DOHH2 (cell line): Measurements from ENCODE around the gene OBSCN.

Experiments
- H3F3A ChIP-seq: fragments of 200-600 bp; sonication (generic), shearing (Covaris generic); 2 replicates; pipeline ENCODE4 v1.6.0; 2016; ENCODE audit warnings: antibody characterized with exemption, mild to moderate bottlenecking; ENCODE audit not compliant: control insufficient read depth, insufficient read depth
- H3K27ac ChIP-seq: fragments of 200-600 bp; sonication (generic); 2 replicates; pipeline ENCODE4 v1.5.1; 2014; ENCODE audit warnings: low read depth, mild to moderate bottlenecking, low read length, moderate library complexity
- H3K27me3 ChIP-seq: fragments of 200-600 bp; sonication (generic); 2 replicates; pipeline ENCODE4 v1.6.1; 2014; ENCODE audit warnings: mild to moderate bottlenecking, low read length, mixed read lengths; ENCODE audit not compliant: control insufficient read depth
- H3K36me3 ChIP-seq: fragments of 200-600 bp; sonication (generic); 2 replicates; pipeline ENCODE4 v1.6.1; 2014; ENCODE audit warnings: mild to moderate bottlenecking, low read length, moderate library complexity, mixed read lengths; ENCODE audit not compliant: control insufficient read depth
- H3K4me1 ChIP-seq: fragments of 200-600 bp; sonication (generic); 2 replicates; pipeline ENCODE4 v1.6.1; 2014; ENCODE audit warnings: mild to moderate bottlenecking, low read length, mixed read lengths; ENCODE audit not compliant: control insufficient read depth
- H3K4me2 ChIP-seq: fragments of 200-600 bp; sonication (generic); 2 replicates; pipeline ENCODE4 v1.6.0; 2014; ENCODE audit warnings: mild to moderate bottlenecking, low read length, moderate library complexity
- H3K4me3 ChIP-seq: fragments of 200-600 bp; sonication (generic); 2 replicates; pipeline ENCODE4 v1.5.1; 2014; ENCODE audit warnings: mild to moderate bottlenecking, low read length, mixed read lengths
- H3K79me2 ChIP-seq: fragments of 200-600 bp; sonication (generic); 2 replicates; pipeline ENCODE4 v1.6.1; 2014; ENCODE audit warnings: mild to moderate bottlenecking, low read length, mixed read lengths; ENCODE audit not compliant: control insufficient read depth
- H3K9me2 ChIP-seq: fragments of 200-600 bp; sonication (generic); replicated peaks from 2 replicates; pipeline ENCODE4 v1.6.1; 2014; ENCODE audit warnings: mild to moderate bottlenecking, low read length, mixed read lengths; ENCODE audit not compliant: control insufficient read depth
- H3K9me3 ChIP-seq: fragments of 200-600 bp; sonication (generic); 2 replicates; pipeline ENCODE4 v1.6.1; 2014; ENCODE audit warnings: antibody characterized with exemption, low read length, mixed read lengths; ENCODE audit not compliant: control insufficient read depth, insufficient read depth
- H4K20me1 ChIP-seq: fragments of 200-600 bp; sonication (generic); 2 replicates; pipeline ENCODE4 v1.6.0; 2014; ENCODE audit warnings: low read depth, mild to moderate bottlenecking, antibody characterized with exemption, low read length, moderate library complexity; ENCODE audit not compliant: control insufficient read depth, insufficient read depth
- EZH2phosphoT487 ChIP-seq: fragments of 200-600 bp; sonication (generic); IDR thresholded peaks from 2 replicates; pipeline ENCODE4 v1.6.1; 2017; ENCODE audit warnings: borderline replicate concordance, mild to moderate bottlenecking, antibody characterized with exemption, low read length, moderate library complexity, mixed read lengths
- TF ChIP-seq, protein P1 (sequence below): fragments of 200-600 bp; sonication (generic); IDR thresholded peaks from one replicate; pipeline ENCODE4 v1.5.1; 2014; ENCODE audit warnings: antibody characterized with exemption, mild to moderate bottlenecking, low read depth, low read length; ENCODE audit not compliant: poor library complexity, severe bottlenecking

Gene OBSCN

DNA sequence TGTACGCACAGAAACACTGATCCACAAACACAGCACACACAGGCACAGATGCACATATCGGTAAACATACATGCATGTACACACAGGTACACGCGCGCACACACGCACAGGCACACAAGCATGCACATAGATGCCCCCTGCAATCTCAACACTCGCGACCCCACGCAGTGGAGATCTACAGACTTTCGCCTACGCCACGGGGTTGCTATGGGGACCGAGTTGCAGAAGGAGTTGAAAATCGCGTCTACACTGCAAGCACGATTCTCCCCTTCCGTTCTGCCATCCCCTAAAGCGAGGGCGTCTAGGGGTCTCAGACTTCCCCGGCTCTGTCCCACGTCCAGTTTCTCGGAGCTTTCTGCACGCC is 208.0 kb downstream of the OBSCN start:
- Histone ChIP-seq H3K4me2 (no peak overlapping the region), H3K9me2 (no peaks in the 10 kb centered on the region), H3K27ac (no peak overlapping the region), H3K4me3 (no peak overlapping the region), H3F3A (no peaks in the 10 kb centered on the region), H3K9me3 (no peaks in the 10 kb centered on the region), H4K20me1 (no peaks in the 10 kb centered on the region), H3K36me3 (no peaks in the 10 kb centered on the region), H3K79me2 (no peaks in the 10 kb centered on the region), H3K27me3 (no peaks in the 10 kb centered on the region; the same call in 1 of the 2 replicates), H3K4me1 (no peaks in the 10 kb centered on the region)
- TF ChIP-seq, protein P1, sequence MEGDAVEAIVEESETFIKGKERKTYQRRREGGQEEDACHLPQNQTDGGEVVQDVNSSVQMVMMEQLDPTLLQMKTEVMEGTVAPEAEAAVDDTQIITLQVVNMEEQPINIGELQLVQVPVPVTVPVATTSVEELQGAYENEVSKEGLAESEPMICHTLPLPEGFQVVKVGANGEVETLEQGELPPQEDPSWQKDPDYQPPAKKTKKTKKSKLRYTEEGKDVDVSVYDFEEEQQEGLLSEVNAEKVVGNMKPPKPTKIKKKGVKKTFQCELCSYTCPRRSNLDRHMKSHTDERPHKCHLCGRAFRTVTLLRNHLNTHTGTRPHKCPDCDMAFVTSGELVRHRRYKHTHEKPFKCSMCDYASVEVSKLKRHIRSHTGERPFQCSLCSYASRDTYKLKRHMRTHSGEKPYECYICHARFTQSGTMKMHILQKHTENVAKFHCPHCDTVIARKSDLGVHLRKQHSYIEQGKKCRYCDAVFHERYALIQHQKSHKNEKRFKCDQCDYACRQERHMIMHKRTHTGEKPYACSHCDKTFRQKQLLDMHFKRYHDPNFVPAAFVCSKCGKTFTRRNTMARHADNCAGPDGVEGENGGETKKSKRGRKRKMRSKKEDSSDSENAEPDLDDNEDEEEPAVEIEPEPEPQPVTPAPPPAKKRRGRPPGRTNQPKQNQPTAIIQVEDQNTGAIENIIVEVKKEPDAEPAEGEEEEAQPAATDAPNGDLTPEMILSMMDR: no peak
- TF ChIP-seq EZH2phosphoT487: no peak

DNA sequence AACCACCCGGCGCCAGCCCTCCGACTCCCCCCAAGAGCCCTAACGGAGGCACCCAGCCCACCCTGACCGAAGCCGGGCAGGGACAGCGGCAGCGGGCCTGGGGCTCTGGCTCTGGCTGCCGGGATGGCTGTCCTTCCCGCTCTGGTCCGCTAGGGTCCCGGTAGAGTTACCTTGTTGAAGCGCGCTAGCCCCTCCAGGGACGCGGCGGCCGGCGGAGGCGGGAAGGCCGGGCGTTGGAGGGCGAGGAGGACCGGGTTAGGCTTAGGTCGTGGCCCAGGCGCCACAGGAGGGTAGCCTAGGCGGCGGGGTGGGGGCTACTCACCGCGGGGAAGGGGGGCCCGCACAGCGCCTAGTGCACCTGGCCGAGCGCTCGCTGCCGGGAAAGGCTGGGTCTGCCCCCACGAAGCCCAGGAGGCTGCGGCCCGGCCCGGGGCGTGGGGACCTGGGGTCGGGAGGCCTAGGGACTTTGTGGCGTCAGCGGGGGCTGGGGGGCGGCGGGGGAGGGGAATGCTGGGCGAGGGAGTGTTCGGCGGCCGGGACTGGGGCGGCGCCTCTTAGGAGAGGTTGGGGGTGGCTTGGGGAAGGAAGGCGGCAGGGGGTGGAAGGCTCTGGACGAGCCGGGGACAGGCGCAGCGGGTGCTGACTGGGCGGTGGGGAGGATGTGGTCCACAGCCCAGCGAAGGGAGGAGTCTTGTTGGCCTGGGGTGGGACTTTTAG is 208.5 kb downstream of the OBSCN start, which contains the start of gene TRIM17:
TSS of gene TRIM17 (minus strand) at position 645 of the 717 bp plus-strand sequence. CDS start 1,789 bp downstream, outside the sequence.
- H3F3A ChIP-seq: no peaks in the 10 kb centered on the region
- TF ChIP-seq, protein P1: no peak
- no peak for TF ChIP-seq EZH2phosphoT487
- H4K20me1 ChIP-seq: no peaks in the 10 kb centered on the region
- no peaks in the 10 kb centered on the region for H3K79me2 ChIP-seq
- no peaks in the 10 kb centered on the region for H3K9me3 ChIP-seq
- no peaks in the 10 kb centered on the region for H3K36me3 ChIP-seq
- no peaks in the 10 kb centered on the region; the same call in 1 of the 2 replicates for H3K27me3 ChIP-seq
- no peaks in the 10 kb centered on the region for H3K4me1 ChIP-seq
- H3K9me2 ChIP-seq: no peaks in the 10 kb centered on the region
- no peak within 1 kb of the TSS for H3K27ac ChIP-seq
- H3K4me2 ChIP-seq: no peak within 1 kb of the TSS
- no peak within 1 kb of the TSS for H3K4me3 ChIP-seq

DNA sequence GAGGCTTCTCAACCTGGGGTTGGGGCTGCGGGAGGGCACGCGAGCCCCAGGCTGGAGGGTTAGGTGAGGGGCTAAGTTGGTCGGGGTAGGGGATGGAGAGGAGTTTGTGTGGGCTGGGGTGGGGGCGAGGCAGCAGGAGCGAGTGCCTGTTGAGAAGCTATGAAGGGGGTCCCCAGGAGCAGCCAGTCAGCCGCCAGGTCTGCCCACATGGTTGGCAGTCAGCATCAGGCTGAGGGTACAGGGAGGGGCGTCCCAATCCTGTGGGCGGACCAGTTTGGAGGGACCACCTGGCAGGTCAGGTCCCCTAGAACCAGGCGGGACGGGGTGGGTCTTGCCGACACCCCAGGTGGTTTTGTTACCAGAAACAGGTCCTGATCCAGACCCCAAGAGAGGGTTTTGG is 209.2 kb downstream of the OBSCN start:
- H3K27me3 ChIP-seq: no peaks in the 10 kb centered on the region; the same call in 1 of the 2 replicates
- H3K4me2 ChIP-seq: no peak overlapping the region
- H3K4me3 ChIP-seq: no peak overlapping the region
- no peak for TF ChIP-seq EZH2phosphoT487
- TF ChIP-seq, protein P1: no peak
- no peaks in the 10 kb centered on the region for H3K4me1 ChIP-seq
- no peaks in the 10 kb centered on the region for H3K9me2 ChIP-seq
- H3K27ac ChIP-seq: no peak overlapping the region
- no peaks in the 10 kb centered on the region for H3K79me2 ChIP-seq
- no peaks in the 10 kb centered on the region for H3K36me3 ChIP-seq
- no peaks in the 10 kb centered on the region for H4K20me1 ChIP-seq
- H3K9me3 ChIP-seq: no peaks in the 10 kb centered on the region
- H3F3A ChIP-seq: no peaks in the 10 kb centered on the region
